HEK293T (cell line): ENCODE measurements around the gene ZNF618.

Experiments used
- CTCF ChIA-PET: fragments of 350-600 bp; formaldehyde crosslinking; extraction: SDS; loops from one replicate; lab custom pipeline; 2021; ENCODE audit warnings: antibody characterized with exemption, inconsistent platforms; lab: Yijun Ruan, JAX
- POLR2A ChIA-PET: fragments of 350-600 bp; formaldehyde crosslinking; extraction: SDS; loops from one replicate; lab custom pipeline; 2020; ENCODE audit warnings: antibody characterized with exemption, inconsistent platforms; lab: Yijun Ruan, JAX
- DNase-seq: peaks from one replicate; pipeline ENCODE4 v3.0.0; 2012; ENCODE audit warnings: mixed read lengths; ENCODE audit errors: extremely low spot score
- ARNT ChIP-seq: fragments of 450-650 bp; IDR thresholded peaks from 2 replicates; pipeline ENCODE4 v1.6.1; 2017; ENCODE audit warnings: mild to moderate bottlenecking
- BHLHE40 ChIP-seq: fragments of 450-650 bp; IDR thresholded peaks from 2 replicates; pipeline ENCODE4 v1.6.1; 2016; ENCODE audit warnings: mild to moderate bottlenecking, moderate library complexity, borderline replicate concordance
- CTBP1 ChIP-seq: fragments of 450-650 bp; IDR thresholded peaks from 2 replicates; pipeline ENCODE4 v1.6.1; 2016; ENCODE audit warnings: borderline replicate concordance
- ELF4 ChIP-seq: fragments of 450-650 bp; IDR thresholded peaks from 2 replicates; pipeline ENCODE4 v1.6.1; 2017; ENCODE audit warnings: antibody characterized with exemption
- FOXA1 ChIP-seq: fragments of 450-650 bp; IDR thresholded peaks from 2 replicates; pipeline ENCODE4 v1.6.1; 2016; ENCODE audit warnings: mild to moderate bottlenecking
- FOXK2 ChIP-seq: fragments of 450-650 bp; IDR thresholded peaks from 2 replicates; pipeline ENCODE4 v1.6.1; 2016; ENCODE audit warnings: mild to moderate bottlenecking
- FOXM1 ChIP-seq: fragments of 450-650 bp; IDR thresholded peaks from 2 replicates; pipeline ENCODE4 v1.6.1; 2017; ENCODE audit warnings: mild to moderate bottlenecking, borderline replicate concordance
- HDGF ChIP-seq: fragments of 450-650 bp; IDR thresholded peaks from 2 replicates; pipeline ENCODE4 v1.6.1; 2017; ENCODE audit warnings: antibody characterized with exemption, borderline replicate concordance
- L3MBTL2 ChIP-seq: fragments of 450-650 bp; conservative IDR thresholded peaks from 2 replicates; pipeline ENCODE4 v1.6.1; 2016; ENCODE audit warnings: mild to moderate bottlenecking
- LEF1 ChIP-seq: fragments of 450-650 bp; IDR thresholded peaks from 2 replicates; pipeline ENCODE4 v1.6.1; 2017; ENCODE audit warnings: mild to moderate bottlenecking, borderline replicate concordance
- NFRKB ChIP-seq: fragments of 450-650 bp; IDR thresholded peaks from 2 replicates; pipeline ENCODE4 v1.6.1; 2016; ENCODE audit warnings: mild to moderate bottlenecking, moderate library complexity
- PKNOX1 ChIP-seq: fragments of 450-650 bp; IDR thresholded peaks from 2 replicates; pipeline ENCODE4 v1.6.1; 2016
- SP1 ChIP-seq: fragments of 450-650 bp; IDR thresholded peaks from 2 replicates; pipeline ENCODE4 v1.6.1; 2017
- SUZ12 ChIP-seq: fragments of 450-650 bp; IDR thresholded peaks from 2 replicates; pipeline ENCODE4 v1.6.1; 2016; ENCODE audit warnings: mild to moderate bottlenecking
- TARDBP ChIP-seq: fragments of 450-650 bp; IDR thresholded peaks from 2 replicates; pipeline ENCODE4 v1.6.1; 2016
- ZNF384 ChIP-seq: fragments of 450-650 bp; IDR thresholded peaks from 2 replicates; pipeline ENCODE4 v1.6.1; 2016

The ZNF618 gene

GRCh38 chr9:113945784-113946183 is 69.7 kb downstream of the ZNF618 start:
- no peak for DNase-seq
- TF ChIP-seq ARNT = no peak
- TF ChIP-seq ELF4 = no peak
- no peak for TF ChIP-seq FOXK2
- no peak for TF ChIP-seq HDGF
- TF ChIP-seq FOXM1 = no peak
- TF ChIP-seq SP1 = no peak
- no peak for TF ChIP-seq L3MBTL2
- TF ChIP-seq LEF1 = no peak
- TF ChIP-seq ZNF384 = no peak
- no peak for TF ChIP-seq TARDBP
- TF ChIP-seq BHLHE40 = no peak
- TF ChIP-seq SUZ12 = no peak
- TF ChIP-seq PKNOX1 = no peak
- ChIA-PET CTCF (interaction anchor here (0.7 kb wide), 1 partner anchor 13 kb away, joined by 3 read pairs; no protein-coding TSS in a partner anchor), POLR2A (no interaction called here)

GRCh38 chr9:113946496-113947115 is 70.5 kb downstream of the ZNF618 start:
- no peak for DNase-seq
- ChIA-PET CTCF (interaction anchor here (1.6 kb wide), 1 partner anchor 16 kb away, joined by 6 read pairs; no protein-coding TSS in a partner anchor), POLR2A (no interaction called here)
- TF ChIP-seq CTBP1 = no peak

GRCh38 chr9:113947941-113948340 is 71.8 kb downstream of the ZNF618 start:
- no peak for TF ChIP-seq HDGF
- no peak for TF ChIP-seq L3MBTL2
- CTCF ChIA-PET = interaction anchor here (1.6 kb wide), 1 partner anchor 15 kb away, joined by 6 read pairs; no protein-coding TSS in a partner anchor

GRCh38 chr9:113948891-113949570 is 72.9 kb downstream of the ZNF618 start:
- ChIA-PET POLR2A (no interaction called here), CTCF (no interaction called here)
- DNase-seq = no peak

More at GRCh38 chr9:113947941-113948340, 71.8 kb downstream of the ZNF618 start:
- POLR2A ChIA-PET = no interaction called here
- no peak for DNase-seq

GRCh38 chr9:113949571-113950078 is 73.5 kb downstream of the ZNF618 start:
- TF ChIP-seq TARDBP = no peak
- no peak for TF ChIP-seq SP1
- TF ChIP-seq PKNOX1 = no peak
- TF ChIP-seq BHLHE40 = no peak
- TF ChIP-seq FOXK2 = no peak
- POLR2A ChIA-PET = no interaction called here
- CTCF ChIA-PET = no interaction called here
- no peak for DNase-seq

More at GRCh38 chr9:113948891-113949570, 72.9 kb downstream of the ZNF618 start:
- TF ChIP-seq ZNF384 (no peak), ARNT (no peak), BHLHE40 (no peak), HDGF (no peak), LEF1 (no peak), L3MBTL2 (no peak), FOXA1 (no peak), TARDBP (no peak), SP1 (no peak)

- CTCF ChIA-PET = no interaction called here
Measured at GRCh38 chr9:113950195-113951031, 74.3 kb downstream of the ZNF618 start.

GRCh38 chr9:113951032-113951372 is 74.9 kb downstream of the ZNF618 start:
- no peak for DNase-seq
- ChIA-PET POLR2A (no interaction called here), CTCF (no interaction called here)
- TF ChIP-seq ARNT = no peak
- TF ChIP-seq BHLHE40 = no peak
- TF ChIP-seq L3MBTL2 = no peak
- no peak for TF ChIP-seq HDGF
- TF ChIP-seq LEF1 = no peak
- no peak for TF ChIP-seq FOXK2
- TF ChIP-seq FOXM1 = no peak
- no peak for TF ChIP-seq ELF4
- TF ChIP-seq NFRKB = no peak
- TF ChIP-seq PKNOX1 = no peak
- no peak for TF ChIP-seq FOXA1
- TF ChIP-seq SUZ12 = no peak
- TF ChIP-seq ZNF384 = no peak

More at GRCh38 chr9:113950195-113951031, 74.3 kb downstream of the ZNF618 start:
- no peak for DNase-seq
- POLR2A ChIA-PET = no interaction called here
- TF ChIP-seq HDGF (no peak), ARNT (no peak), L3MBTL2 (no peak), ZNF384 (no peak), BHLHE40 (no peak), FOXK2 (no peak), FOXM1 (no peak), SP1 (no peak)
